CD4-positive, alpha-beta T cell (primary cell): ENCODE results near the gene DSTN. TPM values are rescaled to one million over a fixed set of nuclear protein-coding genes. Genes with fewer than 3 reads are reported as not detected.
"Not testable (repeated sequence)": the region's sequence is repeated elsewhere in the genome, so short reads cannot be mapped to it uniquely, and the experiment has no call there.

ENCODE experiments used
- ATAC-seq: fragments of 200-7000 bp; cut with Tn5 transposase; one replicate; pipeline ENCODE4 v1.10.0; 2022; ENCODE audit warnings: mild to moderate bottlenecking; ENCODE audit not compliant: poor library complexity
- CTCF ChIA-PET: fragments of 350-600 bp; sonication (Branson Sonifier 250); formaldehyde crosslinking; loops from one replicate; lab custom pipeline; 2021; ENCODE audit warnings: antibody characterized with exemption, inconsistent platforms; lab: Charles Lee
- POLR2A ChIA-PET: fragments of 350-600 bp; sonication (Branson Sonifier 250); formaldehyde crosslinking; loops from one replicate; lab custom pipeline; 2021; ENCODE audit warnings: antibody characterized with exemption, inconsistent platforms; lab: Charles Lee
- DNase-seq, 14 experiments: peaks; one replicate each; pipeline ENCODE4 v3.0.0-alpha.2; 2013 to 2020; ENCODE audit warnings: mixed read lengths in 2 of 14
- H3K27ac ChIP-seq, 2 donors: one replicate each; pipeline versions ENCODE4 v1.5.1 to v1.7.0; 2013; ENCODE audit warnings: low read length in 2 of 2, low read depth in 1 of 2, mild to moderate bottlenecking in 1 of 2
- H3K27me3 ChIP-seq, 2 experiments: 1 replicate in 1 of 2; 2 replicates in 1 of 2; pipeline versions ENCODE4 v1.6.1 to v1.7.0; 2013; ENCODE audit warnings: low read length in 2 of 2, control low read depth in 1 of 2, mild to moderate bottlenecking in 1 of 2, moderate library complexity in 1 of 2; ENCODE audit not compliant: insufficient read depth in 2 of 2, control insufficient read depth in 1 of 2
- H3K36me3 ChIP-seq: one replicate; pipeline ENCODE4 v1.6.1; 2013; ENCODE audit warnings: low read length, control low read depth; ENCODE audit not compliant: insufficient read depth
- H3K4me1 ChIP-seq: one replicate; pipeline ENCODE4 v1.6.1; 2013; ENCODE audit warnings: low read length, control low read depth; ENCODE audit not compliant: insufficient read depth
- H3K4me3 ChIP-seq: one replicate; pipeline ENCODE4 v1.5.1; 2013; ENCODE audit warnings: mild to moderate bottlenecking, low read length, moderate library complexity
- H3K9me3 ChIP-seq, 2 experiments: 1 replicate in 1 of 2; 2 replicates in 1 of 2; pipeline versions ENCODE4 v1.6.1 to v1.7.0; 2013; ENCODE audit warnings: low read length in 2 of 2, mild to moderate bottlenecking in 2 of 2, control low read depth in 1 of 2, moderate library complexity in 1 of 2; ENCODE audit not compliant: control insufficient read depth in 1 of 2, insufficient read depth in 1 of 2
- H3K27ac Mint-ChIP-seq: one replicate; pipeline ENCODE4 v1.8.0; 2020; ENCODE audit warnings: mixed read lengths
- H3K27me3 Mint-ChIP-seq: one replicate; pipeline ENCODE4 v1.8.0; 2021; ENCODE audit warnings: mixed read lengths
- H3K36me3 Mint-ChIP-seq: one replicate; pipeline ENCODE4 v1.8.0; 2021; ENCODE audit warnings: low read depth, mixed read lengths
- H3K4me1 Mint-ChIP-seq: one replicate; pipeline ENCODE4 v1.8.0; 2021; ENCODE audit warnings: low read depth, mixed read lengths
- H3K4me3 Mint-ChIP-seq: one replicate; pipeline ENCODE4 v1.8.0; 2020; ENCODE audit warnings: mild to moderate bottlenecking, mixed read lengths
- H3K9me3 Mint-ChIP-seq: one replicate; pipeline ENCODE4 v1.8.0; 2020; ENCODE audit warnings: mixed read lengths
- intact Hi-C, 2 experiments: fragments of 100-400 bp; cut with DNase I in 1 of 2; cut with micrococcal nuclease in 1 of 2; formaldehyde crosslinking; loops; one replicate each; pipeline versions ENCODE4 v1.15.1 to v1.9.0; 2023 to 2025; cut with DNase I, micrococcal nuclease
- total RNA-seq, 174 experiments: library from RNA in 2 of 174; stranded (reverse) in 2 of 174; gene quantifications; one replicate each; pipeline ENCODE4 v1.2.3 and lab custom pipeline; 2021 to 2026
- TF ChIP-seq, protein P1 (sequence below): fragments of 200-600 bp; IDR thresholded peaks from one replicate; pipeline ENCODE4 v1.8.0; 2022; ENCODE audit warnings: antibody characterized with exemption, mild to moderate bottlenecking

DSTN gene
- total RNA-seq, 2 experiments from 2014 or later: 36.0 to 38.9 TPM

DNA sequence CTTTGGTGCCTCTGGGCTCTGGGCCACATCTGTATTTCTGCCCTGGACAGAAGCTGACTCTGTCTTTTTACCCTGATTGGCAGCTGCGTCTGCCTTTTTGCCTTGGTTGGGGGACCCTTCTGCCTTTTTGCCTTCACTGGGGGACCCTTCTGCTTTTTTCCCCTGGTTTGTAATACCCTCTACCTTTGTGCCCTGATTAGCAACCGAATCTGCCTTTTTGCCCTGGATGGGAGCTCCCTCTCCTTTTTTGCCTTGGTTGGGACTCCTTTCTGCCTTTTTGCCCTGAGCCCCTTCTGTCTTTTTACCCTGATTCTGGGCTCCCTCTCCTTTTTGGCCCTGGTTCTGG is 88.7 kb downstream of the DSTN start:
- H3K27me3 ChIP-seq: no peaks in the 10 kb centered on the region
- H3K4me3 ChIP-seq: no peak overlapping the region
- H3K27me3 Mint-ChIP-seq: no peaks in the 10 kb centered on the region
- peaks cover 0 to 21% of the 10 kb centered on the region in 2 experiments for H3K9me3 ChIP-seq
- ATAC-seq (no peak), DNase-seq (no peak)
- no peak overlapping the region for H3K27ac ChIP-seq
- ChIA-PET POLR2A (no interaction called here), CTCF (no interaction called here)
- TF ChIP-seq, protein P1, sequence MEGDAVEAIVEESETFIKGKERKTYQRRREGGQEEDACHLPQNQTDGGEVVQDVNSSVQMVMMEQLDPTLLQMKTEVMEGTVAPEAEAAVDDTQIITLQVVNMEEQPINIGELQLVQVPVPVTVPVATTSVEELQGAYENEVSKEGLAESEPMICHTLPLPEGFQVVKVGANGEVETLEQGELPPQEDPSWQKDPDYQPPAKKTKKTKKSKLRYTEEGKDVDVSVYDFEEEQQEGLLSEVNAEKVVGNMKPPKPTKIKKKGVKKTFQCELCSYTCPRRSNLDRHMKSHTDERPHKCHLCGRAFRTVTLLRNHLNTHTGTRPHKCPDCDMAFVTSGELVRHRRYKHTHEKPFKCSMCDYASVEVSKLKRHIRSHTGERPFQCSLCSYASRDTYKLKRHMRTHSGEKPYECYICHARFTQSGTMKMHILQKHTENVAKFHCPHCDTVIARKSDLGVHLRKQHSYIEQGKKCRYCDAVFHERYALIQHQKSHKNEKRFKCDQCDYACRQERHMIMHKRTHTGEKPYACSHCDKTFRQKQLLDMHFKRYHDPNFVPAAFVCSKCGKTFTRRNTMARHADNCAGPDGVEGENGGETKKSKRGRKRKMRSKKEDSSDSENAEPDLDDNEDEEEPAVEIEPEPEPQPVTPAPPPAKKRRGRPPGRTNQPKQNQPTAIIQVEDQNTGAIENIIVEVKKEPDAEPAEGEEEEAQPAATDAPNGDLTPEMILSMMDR: no peak
- no peaks in the 10 kb centered on the region for H3K4me1 ChIP-seq
- no peak overlapping the region for H3K4me3 Mint-ChIP-seq
- no peaks in the 10 kb centered on the region for H3K4me1 Mint-ChIP-seq
- intact Hi-C loops: loop anchor here in 1 of 2 experiments (10.0 kb wide), 1 partner anchor 236 kb away; no protein-coding TSS in a partner anchor
- no peaks in the 10 kb centered on the region for H3K9me3 Mint-ChIP-seq
- H3K27ac Mint-ChIP-seq: no peak overlapping the region
- H3K36me3 Mint-ChIP-seq: peaks cover 37% of the 10 kb centered on the region
- H3K36me3 ChIP-seq: peaks cover 10% of the 10 kb centered on the region

DNA sequence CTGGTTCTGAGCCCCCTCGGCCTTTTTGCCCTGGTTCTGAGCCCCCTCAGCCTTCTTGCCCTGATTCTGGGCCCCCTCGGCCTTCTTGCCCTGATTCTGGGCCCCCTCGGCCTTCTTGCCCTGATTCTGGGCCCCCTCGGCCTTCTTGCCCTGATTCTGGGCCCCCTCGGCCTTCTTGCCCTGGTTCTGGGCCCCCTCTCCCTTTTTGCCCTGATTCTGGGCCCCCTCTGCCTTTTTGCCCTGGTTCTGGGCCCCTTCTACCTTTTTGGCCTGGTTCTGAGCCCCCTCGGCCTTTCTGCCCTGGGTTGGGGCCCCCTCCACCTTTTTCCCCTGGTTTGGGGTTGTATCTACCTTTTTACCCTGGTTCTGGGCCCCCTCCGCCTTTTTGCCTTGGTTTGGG is 89.5 kb downstream of the DSTN start:
- DNase-seq, H3K4me3 ChIP-seq, H3K4me1 ChIP-seq, H3K27me3 Mint-ChIP-seq, H3K27ac ChIP-seq, POLR2A ChIA-PET, ATAC-seq, H3K4me1 Mint-ChIP-seq, H3K27me3 ChIP-seq, CTCF ChIA-PET, H3K9me3 Mint-ChIP-seq, H3K4me3 Mint-ChIP-seq, H3K27ac Mint-ChIP-seq: not testable (repeated sequence)
- peaks cover 10% of the 10 kb centered on the region for H3K36me3 ChIP-seq
- intact Hi-C loops: loop anchor here in 1 of 2 experiments (10.0 kb wide), 1 partner anchor 235 kb away; no protein-coding TSS in a partner anchor
- H3K36me3 Mint-ChIP-seq: peaks cover 37% of the 10 kb centered on the region
- peaks cover 0 to 21% of the 10 kb centered on the region in 2 experiments for H3K9me3 ChIP-seq

Other genes with a start within 250 kb of the DSTN start
- gene BFSP1, start 38.7 kb upstream of the DSTN start, total RNA-seq: under 1 TPM; 0.27 to 0.42 TPM
- gene RRBP1, start 112.2 kb downstream of the DSTN start, total RNA-seq: 10 to 100 TPM; 26.4 to 27.2 TPM
- gene BANF2, start 129.9 kb downstream of the DSTN start, total RNA-seq: not detected